GM23338 (cell line): Measurements from ENCODE around the gene FBXL17. TPM values are rescaled to one million over a fixed set of nuclear protein-coding genes. Genes with fewer than 3 reads are reported as not detected.

Source experiments
- ATAC-seq: fragments of 200-7000 bp; cut with Tn5 transposase; 3 replicates; pipeline ENCODE4 v1.9.1; 2020
- DNase-seq: peaks from one replicate; pipeline ENCODE4 v3.0.0-alpha.2; 2015; ENCODE audit warnings: low spot score
- H2AFZ ChIP-seq: fragments of 200-600 bp; sonication (generic); 2 replicates; pipeline ENCODE4 v1.8.0; 2016; ENCODE audit warnings: antibody characterized with exemption, mild to moderate bottlenecking, moderate library complexity
- H3F3A ChIP-seq: fragments of 200-600 bp; sonication (generic); replicated peaks from 2 replicates; pipeline ENCODE4 v1.8.0; 2017; ENCODE audit warnings: antibody characterized with exemption, mixed run types, low read depth
- H3K27ac ChIP-seq: fragments of 200-600 bp; sonication (generic); 2 replicates; pipeline ENCODE4 v1.6.1; 2016; ENCODE audit warnings: low read depth
- H3K27me3 ChIP-seq: fragments of 200-600 bp; sonication (generic); 2 replicates; pipeline ENCODE4 v1.8.0; 2016; ENCODE audit warnings: mild to moderate bottlenecking, mixed run types, moderate library complexity; ENCODE audit not compliant: insufficient read depth
- H3K36me3 ChIP-seq: fragments of 200-600 bp; sonication (generic); 2 replicates; pipeline ENCODE4 v1.8.0; 2016; ENCODE audit warnings: mild to moderate bottlenecking; ENCODE audit not compliant: insufficient read depth
- H3K4me1 ChIP-seq: fragments of 200-600 bp; sonication (generic); 2 replicates; pipeline ENCODE4 v1.8.0; 2016; ENCODE audit warnings: mild to moderate bottlenecking, moderate library complexity; ENCODE audit not compliant: insufficient read depth
- H3K4me2 ChIP-seq: fragments of 200-600 bp; sonication (generic); 2 replicates; pipeline ENCODE4 v1.7.1; 2017; ENCODE audit warnings: mixed run types
- H3K4me3 ChIP-seq: fragments of 200-600 bp; sonication (generic); 2 replicates; pipeline ENCODE4 v1.6.1; 2016; ENCODE audit warnings: mixed run types
- H3K79me2 ChIP-seq: fragments of 200-600 bp; sonication (generic); replicated peaks from 2 replicates; pipeline ENCODE4 v1.8.0; 2017; ENCODE audit warnings: mild to moderate bottlenecking; ENCODE audit not compliant: insufficient read depth
- H3K9me2 ChIP-seq: fragments of 200-600 bp; sonication (generic); 2 replicates; pipeline ENCODE4 v1.8.0; 2017; ENCODE audit not compliant: insufficient read depth
- H4K20me1 ChIP-seq: fragments of 200-600 bp; sonication (generic); replicated peaks from 2 replicates; pipeline ENCODE4 v1.8.0; 2017; ENCODE audit warnings: mild to moderate bottlenecking; ENCODE audit not compliant: insufficient read depth
- H3K27ac Mint-ChIP-seq: 2 replicates; pipeline ENCODE4 v1.8.0; 2020; ENCODE audit warnings: inconsistent platforms, mild to moderate bottlenecking, moderate library complexity, mixed read lengths
- H3K27me3 Mint-ChIP-seq: 3 replicates; pipeline ENCODE4 v1.8.0; 2022; ENCODE audit warnings: low read depth, mild to moderate bottlenecking, moderate library complexity, mixed read lengths, inconsistent platforms; ENCODE audit not compliant: insufficient read depth, poor library complexity
- H3K36me3 Mint-ChIP-seq: 3 replicates; pipeline ENCODE4 v1.8.0; 2021; ENCODE audit warnings: low read depth, mild to moderate bottlenecking, inconsistent platforms, moderate library complexity, mixed read lengths
- H3K4me1 Mint-ChIP-seq: 3 replicates; pipeline ENCODE4 v1.8.0; 2020; ENCODE audit warnings: mild to moderate bottlenecking, inconsistent platforms, mixed read lengths
- H3K4me3 Mint-ChIP-seq: 3 replicates; pipeline ENCODE4 v1.8.0; 2021; ENCODE audit warnings: moderate library complexity, mild to moderate bottlenecking, inconsistent platforms, mixed read lengths
- H3K9me3 Mint-ChIP-seq: 3 replicates; pipeline ENCODE4 v1.8.0; 2020; ENCODE audit warnings: moderate library complexity, mild to moderate bottlenecking, inconsistent platforms, mixed read lengths
- CREB1 ChIP-seq: fragments of 250-450 bp; sonication (Bioruptor Pico); IDR thresholded peaks from 2 replicates; pipeline ENCODE4 v1.5.0; 2020; ENCODE audit warnings: low read depth, mild to moderate bottlenecking, moderate library complexity
- EZH2 ChIP-seq: fragments of 200-600 bp; sonication (generic); IDR thresholded peaks from one replicate; pipeline ENCODE4 v1.8.0; 2017; ENCODE audit warnings: antibody characterized with exemption, mild to moderate bottlenecking, low read depth; ENCODE audit not compliant: unreplicated experiment
- EZH2phosphoT487 ChIP-seq: fragments of 200-600 bp; sonication (generic); IDR thresholded peaks from one replicate; pipeline ENCODE4 v1.8.1; 2018; ENCODE audit warnings: antibody characterized with exemption; ENCODE audit not compliant: unreplicated experiment
- JUNB ChIP-seq: IDR thresholded peaks from one replicate; pipeline ENCODE4 v1.6.1; 2016; ENCODE audit warnings: antibody characterized with exemption; ENCODE audit not compliant: unreplicated experiment
- NANOG ChIP-seq: IDR thresholded peaks from 2 replicates; pipeline ENCODE4 v1.6.1; 2016; ENCODE audit warnings: antibody characterized with exemption, borderline replicate concordance
- POLR2AphosphoS5 ChIP-seq: IDR thresholded peaks from 2 replicates; pipeline ENCODE4 v1.6.1; 2016; ENCODE audit warnings: antibody characterized with exemption, low read depth
- STAT1 ChIP-seq: IDR thresholded peaks from one replicate; pipeline ENCODE4 v1.6.1; 2016; ENCODE audit warnings: antibody characterized with exemption; ENCODE audit not compliant: unreplicated experiment
- ZNF114 ChIP-seq: fragments of 250-450 bp; sonication (Bioruptor Pico); IDR thresholded peaks from 2 replicates; pipeline ENCODE4 v1.5.0; 2020; ENCODE audit warnings: mild to moderate bottlenecking, moderate library complexity
- ZNF331 ChIP-seq: fragments of 250-450 bp; sonication (Bioruptor Pico); IDR thresholded peaks from 2 replicates; pipeline ENCODE4 v1.5.0; 2020; ENCODE audit warnings: low read depth, mild to moderate bottlenecking, moderate library complexity
- polyA plus RNA-seq: library from polyadenylated mRNA; unstranded; fragments of >200 nt; fragmentation: Nextera tagmentation; extraction: Ambion mirVana; gene quantifications from 2 replicates; pipeline ENCODE4 v1.2.1, GENCODE V29; 2016
- total RNA-seq: library from RNA; depleted of rRNA; stranded (reverse); fragments of >200 nt; shearing (Covaris generic); gene quantifications from 2 replicates; pipeline ENCODE4 v1.2.3, GENCODE V29; 2014
- TF ChIP-seq, protein P1 (sequence below): IDR thresholded peaks from one replicate; pipeline ENCODE4 v1.6.1; 2018; ENCODE audit warnings: antibody characterized with exemption; ENCODE audit not compliant: unreplicated experiment
- TF ChIP-seq, protein P2 (sequence below): fragments of 250-450 bp; sonication (Bioruptor Pico); IDR thresholded peaks from 2 replicates; pipeline ENCODE4 v1.5.0; 2020; ENCODE audit warnings: mild to moderate bottlenecking, moderate library complexity
- TF ChIP-seq, protein P3 (sequence below), 2 experiments: fragments of 200-600 bp in 1 of 2; sonication (generic) in 1 of 2; conservative IDR thresholded peaks; 2 replicates each; pipeline versions ENCODE4 v1.5.1 to v1.6.1; 2016 to 2017; ENCODE audit warnings: antibody characterized with exemption in 2 of 2, low read depth in 2 of 2, mild to moderate bottlenecking in 2 of 2, moderate library complexity in 1 of 2
- TF ChIP-seq, protein P4 (sequence below): IDR thresholded peaks from 2 replicates; pipeline ENCODE4 v1.6.1; 2016; ENCODE audit warnings: antibody characterized with exemption

The FBXL17 gene
- total and polyA plus RNA-seq, 2 experiments from 2014 or later, result 2.0 to 2.7 TPM

DNA sequence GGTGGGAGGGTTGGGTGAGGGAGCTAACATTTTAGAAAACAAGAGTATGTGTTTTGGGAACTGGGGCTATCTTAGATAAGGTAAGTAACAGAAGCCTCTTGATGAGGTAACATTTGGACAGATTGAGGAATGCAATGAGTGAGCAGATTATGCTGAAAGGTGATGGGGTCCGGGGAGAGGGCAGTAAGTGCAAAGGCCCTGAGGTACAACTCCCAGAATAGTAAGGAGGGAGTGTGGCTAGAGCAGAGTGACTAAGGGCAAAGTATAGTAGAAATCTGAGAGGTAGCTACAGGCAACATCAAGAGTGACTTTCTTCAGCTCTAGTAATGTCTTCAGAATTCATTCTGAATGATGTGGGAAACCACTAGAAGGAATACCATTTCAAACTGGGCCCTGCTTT, 38.9 kb upstream of the FBXL17 start:
- H3F3A ChIP-seq, result no peaks in the 10 kb centered on the region
- peaks cover 2% of the 10 kb centered on the region; the same call in 1 of the 3 replicates for H3K36me3 Mint-ChIP-seq
- no peaks in the 10 kb centered on the region for H3K27me3 ChIP-seq
- peaks cover 4% of the 10 kb centered on the region for H3K27me3 Mint-ChIP-seq
- no peak overlapping the region for H3K4me3 ChIP-seq
- peaks cover 22% of the 10 kb centered on the region; the same call in 2 of the 3 replicates for H3K9me3 Mint-ChIP-seq
- H3K9me2 ChIP-seq, result no peaks in the 10 kb centered on the region
- H3K4me2 ChIP-seq, result no peak overlapping the region
- no peak overlapping the region for H2AFZ ChIP-seq
- H3K27ac ChIP-seq, result no peak overlapping the region
- peaks cover 6% of the 10 kb centered on the region; the same call in 1 of the 3 replicates for H3K4me1 Mint-ChIP-seq
- DNase-seq (no peak), ATAC-seq (no peak)
- H3K36me3 ChIP-seq, result 0 out of 2 replicates have a peak, but pooled peaks cover 4% of the 10 kb centered on the region
- H3K4me3 Mint-ChIP-seq, result no peak overlapping the region
- no peaks in the 10 kb centered on the region for H3K79me2 ChIP-seq
- H3K27ac Mint-ChIP-seq, result no peak overlapping the region
- TF ChIP-seq, protein P1, sequence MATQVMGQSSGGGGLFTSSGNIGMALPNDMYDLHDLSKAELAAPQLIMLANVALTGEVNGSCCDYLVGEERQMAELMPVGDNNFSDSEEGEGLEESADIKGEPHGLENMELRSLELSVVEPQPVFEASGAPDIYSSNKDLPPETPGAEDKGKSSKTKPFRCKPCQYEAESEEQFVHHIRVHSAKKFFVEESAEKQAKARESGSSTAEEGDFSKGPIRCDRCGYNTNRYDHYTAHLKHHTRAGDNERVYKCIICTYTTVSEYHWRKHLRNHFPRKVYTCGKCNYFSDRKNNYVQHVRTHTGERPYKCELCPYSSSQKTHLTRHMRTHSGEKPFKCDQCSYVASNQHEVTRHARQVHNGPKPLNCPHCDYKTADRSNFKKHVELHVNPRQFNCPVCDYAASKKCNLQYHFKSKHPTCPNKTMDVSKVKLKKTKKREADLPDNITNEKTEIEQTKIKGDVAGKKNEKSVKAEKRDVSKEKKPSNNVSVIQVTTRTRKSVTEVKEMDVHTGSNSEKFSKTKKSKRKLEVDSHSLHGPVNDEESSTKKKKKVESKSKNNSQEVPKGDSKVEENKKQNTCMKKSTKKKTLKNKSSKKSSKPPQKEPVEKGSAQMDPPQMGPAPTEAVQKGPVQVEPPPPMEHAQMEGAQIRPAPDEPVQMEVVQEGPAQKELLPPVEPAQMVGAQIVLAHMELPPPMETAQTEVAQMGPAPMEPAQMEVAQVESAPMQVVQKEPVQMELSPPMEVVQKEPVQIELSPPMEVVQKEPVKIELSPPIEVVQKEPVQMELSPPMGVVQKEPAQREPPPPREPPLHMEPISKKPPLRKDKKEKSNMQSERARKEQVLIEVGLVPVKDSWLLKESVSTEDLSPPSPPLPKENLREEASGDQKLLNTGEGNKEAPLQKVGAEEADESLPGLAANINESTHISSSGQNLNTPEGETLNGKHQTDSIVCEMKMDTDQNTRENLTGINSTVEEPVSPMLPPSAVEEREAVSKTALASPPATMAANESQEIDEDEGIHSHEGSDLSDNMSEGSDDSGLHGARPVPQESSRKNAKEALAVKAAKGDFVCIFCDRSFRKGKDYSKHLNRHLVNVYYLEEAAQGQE, result no peak
- TF ChIP-seq EZH2phosphoT487, result no peak
- TF ChIP-seq, protein P2, sequence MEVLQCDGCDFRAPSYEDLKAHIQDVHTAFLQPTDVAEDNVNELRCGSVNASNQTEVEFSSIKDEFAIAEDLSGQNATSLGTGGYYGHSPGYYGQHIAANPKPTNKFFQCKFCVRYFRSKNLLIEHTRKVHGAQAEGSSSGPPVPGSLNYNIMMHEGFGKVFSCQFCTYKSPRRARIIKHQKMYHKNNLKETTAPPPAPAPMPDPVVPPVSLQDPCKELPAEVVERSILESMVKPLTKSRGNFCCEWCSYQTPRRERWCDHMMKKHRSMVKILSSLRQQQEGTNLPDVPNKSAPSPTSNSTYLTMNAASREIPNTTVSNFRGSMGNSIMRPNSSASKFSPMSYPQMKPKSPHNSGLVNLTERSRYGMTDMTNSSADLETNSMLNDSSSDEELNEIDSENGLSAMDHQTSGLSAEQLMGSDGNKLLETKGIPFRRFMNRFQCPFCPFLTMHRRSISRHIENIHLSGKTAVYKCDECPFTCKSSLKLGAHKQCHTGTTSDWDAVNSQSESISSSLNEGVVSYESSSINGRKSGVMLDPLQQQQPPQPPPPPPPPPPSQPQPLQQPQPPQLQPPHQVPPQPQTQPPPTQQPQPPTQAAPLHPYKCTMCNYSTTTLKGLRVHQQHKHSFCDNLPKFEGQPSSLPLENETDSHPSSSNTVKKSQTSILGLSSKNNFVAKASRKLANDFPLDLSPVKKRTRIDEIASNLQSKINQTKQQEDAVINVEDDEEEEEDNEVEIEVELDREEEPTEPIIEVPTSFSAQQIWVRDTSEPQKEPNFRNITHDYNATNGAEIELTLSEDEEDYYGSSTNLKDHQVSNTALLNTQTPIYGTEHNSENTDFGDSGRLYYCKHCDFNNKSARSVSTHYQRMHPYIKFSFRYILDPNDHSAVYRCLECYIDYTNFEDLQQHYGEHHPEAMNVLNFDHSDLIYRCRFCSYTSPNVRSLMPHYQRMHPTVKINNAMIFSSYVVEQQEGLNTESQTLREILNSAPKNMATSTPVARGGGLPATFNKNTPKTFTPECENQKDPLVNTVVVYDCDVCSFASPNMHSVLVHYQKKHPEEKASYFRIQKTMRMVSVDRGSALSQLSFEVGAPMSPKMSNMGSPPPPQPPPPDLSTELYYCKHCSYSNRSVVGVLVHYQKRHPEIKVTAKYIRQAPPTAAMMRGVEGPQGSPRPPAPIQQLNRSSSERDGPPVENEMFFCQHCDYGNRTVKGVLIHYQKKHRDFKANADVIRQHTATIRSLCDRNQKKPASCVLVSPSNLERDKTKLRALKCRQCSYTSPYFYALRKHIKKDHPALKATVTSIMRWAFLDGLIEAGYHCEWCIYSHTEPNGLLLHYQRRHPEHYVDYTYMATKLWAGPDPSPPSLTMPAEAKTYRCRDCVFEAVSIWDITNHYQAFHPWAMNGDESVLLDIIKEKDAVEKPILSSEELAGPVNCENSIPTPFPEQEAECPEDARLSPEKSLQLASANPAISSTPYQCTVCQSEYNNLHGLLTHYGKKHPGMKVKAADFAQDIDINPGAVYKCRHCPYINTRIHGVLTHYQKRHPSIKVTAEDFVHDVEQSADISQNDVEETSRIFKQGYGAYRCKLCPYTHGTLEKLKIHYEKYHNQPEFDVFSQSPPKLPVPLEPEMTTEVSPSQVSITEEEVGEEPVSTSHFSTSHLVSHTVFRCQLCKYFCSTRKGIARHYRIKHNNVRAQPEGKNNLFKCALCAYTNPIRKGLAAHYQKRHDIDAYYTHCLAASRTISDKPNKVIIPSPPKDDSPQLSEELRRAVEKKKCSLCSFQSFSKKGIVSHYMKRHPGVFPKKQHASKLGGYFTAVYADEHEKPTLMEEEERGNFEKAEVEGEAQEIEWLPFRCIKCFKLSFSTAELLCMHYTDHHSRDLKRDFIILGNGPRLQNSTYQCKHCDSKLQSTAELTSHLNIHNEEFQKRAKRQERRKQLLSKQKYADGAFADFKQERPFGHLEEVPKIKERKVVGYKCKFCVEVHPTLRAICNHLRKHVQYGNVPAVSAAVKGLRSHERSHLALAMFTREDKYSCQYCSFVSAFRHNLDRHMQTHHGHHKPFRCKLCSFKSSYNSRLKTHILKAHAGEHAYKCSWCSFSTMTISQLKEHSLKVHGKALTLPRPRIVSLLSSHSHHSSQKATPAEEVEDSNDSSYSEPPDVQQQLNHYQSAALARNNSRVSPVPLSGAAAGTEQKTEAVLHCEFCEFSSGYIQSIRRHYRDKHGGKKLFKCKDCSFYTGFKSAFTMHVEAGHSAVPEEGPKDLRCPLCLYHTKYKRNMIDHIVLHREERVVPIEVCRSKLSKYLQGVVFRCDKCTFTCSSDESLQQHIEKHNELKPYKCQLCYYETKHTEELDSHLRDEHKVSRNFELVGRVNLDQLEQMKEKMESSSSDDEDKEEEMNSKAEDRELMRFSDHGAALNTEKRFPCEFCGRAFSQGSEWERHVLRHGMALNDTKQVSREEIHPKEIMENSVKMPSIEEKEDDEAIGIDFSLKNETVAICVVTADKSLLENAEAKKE (CRISPR knock-in tag), result no peak
- no peak for TF ChIP-seq CREB1
- TF ChIP-seq ZNF114, result no peak
- TF ChIP-seq ZNF331 (CRISPR knock-in tag), result no peak
- no peak for TF ChIP-seq NANOG
- TF ChIP-seq, protein P3, sequence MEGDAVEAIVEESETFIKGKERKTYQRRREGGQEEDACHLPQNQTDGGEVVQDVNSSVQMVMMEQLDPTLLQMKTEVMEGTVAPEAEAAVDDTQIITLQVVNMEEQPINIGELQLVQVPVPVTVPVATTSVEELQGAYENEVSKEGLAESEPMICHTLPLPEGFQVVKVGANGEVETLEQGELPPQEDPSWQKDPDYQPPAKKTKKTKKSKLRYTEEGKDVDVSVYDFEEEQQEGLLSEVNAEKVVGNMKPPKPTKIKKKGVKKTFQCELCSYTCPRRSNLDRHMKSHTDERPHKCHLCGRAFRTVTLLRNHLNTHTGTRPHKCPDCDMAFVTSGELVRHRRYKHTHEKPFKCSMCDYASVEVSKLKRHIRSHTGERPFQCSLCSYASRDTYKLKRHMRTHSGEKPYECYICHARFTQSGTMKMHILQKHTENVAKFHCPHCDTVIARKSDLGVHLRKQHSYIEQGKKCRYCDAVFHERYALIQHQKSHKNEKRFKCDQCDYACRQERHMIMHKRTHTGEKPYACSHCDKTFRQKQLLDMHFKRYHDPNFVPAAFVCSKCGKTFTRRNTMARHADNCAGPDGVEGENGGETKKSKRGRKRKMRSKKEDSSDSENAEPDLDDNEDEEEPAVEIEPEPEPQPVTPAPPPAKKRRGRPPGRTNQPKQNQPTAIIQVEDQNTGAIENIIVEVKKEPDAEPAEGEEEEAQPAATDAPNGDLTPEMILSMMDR (conservative IDR thresholded peaks at IDR 0.05; ENCODE audit: low read depth in 2 of 2), result no peak
- TF ChIP-seq POLR2AphosphoS5, result no peak
- TF ChIP-seq, protein P4, sequence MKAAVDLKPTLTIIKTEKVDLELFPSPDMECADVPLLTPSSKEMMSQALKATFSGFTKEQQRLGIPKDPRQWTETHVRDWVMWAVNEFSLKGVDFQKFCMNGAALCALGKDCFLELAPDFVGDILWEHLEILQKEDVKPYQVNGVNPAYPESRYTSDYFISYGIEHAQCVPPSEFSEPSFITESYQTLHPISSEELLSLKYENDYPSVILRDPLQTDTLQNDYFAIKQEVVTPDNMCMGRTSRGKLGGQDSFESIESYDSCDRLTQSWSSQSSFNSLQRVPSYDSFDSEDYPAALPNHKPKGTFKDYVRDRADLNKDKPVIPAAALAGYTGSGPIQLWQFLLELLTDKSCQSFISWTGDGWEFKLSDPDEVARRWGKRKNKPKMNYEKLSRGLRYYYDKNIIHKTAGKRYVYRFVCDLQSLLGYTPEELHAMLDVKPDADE, result no peak
- no peak for TF ChIP-seq STAT1
- no peak for TF ChIP-seq EZH2
- no peak for TF ChIP-seq JUNB
- peaks cover 4% of the 10 kb centered on the region; the same call in 1 of the 2 replicates for H3K4me1 ChIP-seq
- H4K20me1 ChIP-seq, result no peaks in the 10 kb centered on the region
